ENCODE data around the gene HTRA3. TPM values are rescaled to one million over a fixed set of nuclear protein-coding genes. Genes with fewer than 3 reads are reported as not detected.

Gene HTRA3
- total RNA-seq, 2 donors from 2014 or later = 6.0 to 18.9 TPM

DNA sequence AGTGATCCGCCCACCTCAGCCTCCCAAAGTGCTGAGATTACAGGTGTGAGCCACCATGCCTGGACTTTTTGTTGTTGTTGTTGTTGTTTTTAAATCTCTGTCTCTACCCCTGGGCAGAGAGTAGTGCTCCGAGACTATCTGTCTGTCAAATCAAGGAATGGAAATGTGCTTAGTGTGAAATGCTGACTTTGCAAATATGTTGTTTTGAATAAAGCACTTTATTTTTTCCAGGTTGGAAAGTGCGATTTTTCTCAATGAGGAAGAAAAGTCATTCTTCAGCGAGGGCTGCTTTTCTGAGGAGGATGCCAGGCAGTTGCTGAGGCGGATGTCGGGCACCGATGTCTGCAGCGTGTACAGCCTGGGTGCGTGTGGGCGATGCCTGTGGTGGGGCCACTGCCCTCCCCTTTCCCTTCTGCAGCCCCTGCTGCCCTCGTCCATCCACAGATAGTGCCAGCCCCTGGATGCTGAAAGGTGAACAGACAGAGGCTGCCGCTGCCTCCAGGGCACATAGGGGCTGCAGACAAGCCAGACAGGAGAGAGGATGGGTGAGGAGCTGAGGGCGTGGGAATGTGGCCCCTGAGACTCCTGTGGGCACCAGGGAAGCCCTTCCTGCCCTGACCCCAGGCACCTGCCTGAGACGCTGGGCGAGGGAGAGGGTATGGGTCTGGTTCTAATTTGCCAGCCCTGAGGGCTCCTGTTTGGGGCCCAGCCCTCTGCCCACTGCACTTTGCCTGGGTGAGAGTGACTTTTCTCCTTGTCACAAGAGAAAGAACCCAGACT lies 46.8 kb upstream of the HTRA3 start:
- 96% methylated on average over 15 of the region's 15 CpGs for WGBS
- no peaks in the 10 kb centered on the region for H3K9me3 ChIP-seq
- no peaks in the 10 kb centered on the region for H3K36me3 ChIP-seq
- no peak for DNase-seq (ENCODE audit: low spot score)
- intact Hi-C loops (cut with DNase I) = no loop called here
- H3K27me3 ChIP-seq (replicated peaks; ENCODE audit: insufficient read depth) = no peaks in the 10 kb centered on the region
- H3K4me3 ChIP-seq = no peak overlapping the region
- peaks cover 3% of the 10 kb centered on the region for H3K4me1 ChIP-seq (replicated peaks)
- no peak for TF ChIP-seq POLR2AphosphoS5 (IDR thresholded peaks at IDR 0.05)
- TF ChIP-seq, protein P1, sequence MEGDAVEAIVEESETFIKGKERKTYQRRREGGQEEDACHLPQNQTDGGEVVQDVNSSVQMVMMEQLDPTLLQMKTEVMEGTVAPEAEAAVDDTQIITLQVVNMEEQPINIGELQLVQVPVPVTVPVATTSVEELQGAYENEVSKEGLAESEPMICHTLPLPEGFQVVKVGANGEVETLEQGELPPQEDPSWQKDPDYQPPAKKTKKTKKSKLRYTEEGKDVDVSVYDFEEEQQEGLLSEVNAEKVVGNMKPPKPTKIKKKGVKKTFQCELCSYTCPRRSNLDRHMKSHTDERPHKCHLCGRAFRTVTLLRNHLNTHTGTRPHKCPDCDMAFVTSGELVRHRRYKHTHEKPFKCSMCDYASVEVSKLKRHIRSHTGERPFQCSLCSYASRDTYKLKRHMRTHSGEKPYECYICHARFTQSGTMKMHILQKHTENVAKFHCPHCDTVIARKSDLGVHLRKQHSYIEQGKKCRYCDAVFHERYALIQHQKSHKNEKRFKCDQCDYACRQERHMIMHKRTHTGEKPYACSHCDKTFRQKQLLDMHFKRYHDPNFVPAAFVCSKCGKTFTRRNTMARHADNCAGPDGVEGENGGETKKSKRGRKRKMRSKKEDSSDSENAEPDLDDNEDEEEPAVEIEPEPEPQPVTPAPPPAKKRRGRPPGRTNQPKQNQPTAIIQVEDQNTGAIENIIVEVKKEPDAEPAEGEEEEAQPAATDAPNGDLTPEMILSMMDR (IDR thresholded peaks at IDR 0.05) = no peak
- TF ChIP-seq POLR2A (IDR thresholded peaks at IDR 0.05) = no peak
- no peak overlapping the region for H3K27ac ChIP-seq

DNA sequence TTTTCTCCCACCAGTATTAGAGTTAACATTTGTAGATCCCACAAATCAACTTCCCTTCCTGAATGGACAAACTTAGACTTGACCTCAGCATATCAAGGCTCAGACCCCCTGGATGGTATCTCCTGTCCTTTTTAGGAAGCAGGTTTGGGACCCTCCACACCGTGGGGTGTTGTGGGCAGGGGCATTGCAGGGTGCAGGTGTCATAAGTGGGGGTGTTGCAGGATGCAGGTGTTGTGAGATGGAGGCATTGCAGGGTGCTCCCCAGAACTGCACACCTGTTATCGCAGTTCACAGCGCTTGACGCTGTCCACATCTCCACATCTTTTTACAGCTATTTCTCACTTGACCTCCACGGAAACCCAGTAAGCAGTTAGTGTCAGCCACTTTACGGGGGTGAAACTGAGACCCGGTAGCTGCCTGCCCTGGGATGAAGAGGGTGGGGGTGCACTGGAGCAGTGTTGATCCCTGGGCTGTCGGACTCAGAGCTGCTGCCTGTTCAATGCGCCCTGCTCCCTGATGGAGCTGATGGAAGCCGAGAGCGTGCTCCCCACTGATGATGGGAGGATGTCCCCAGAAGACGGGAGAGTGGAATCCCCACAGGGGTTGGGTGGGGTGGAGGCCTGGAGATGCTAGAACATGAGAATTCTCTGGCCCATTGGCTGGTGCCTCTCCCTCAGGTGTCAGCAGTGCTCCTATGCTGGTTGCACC lies 45.1 kb upstream of the HTRA3 start:
- Histone ChIP-seq H3K27me3 (replicated peaks; ENCODE audit: insufficient read depth) (no peaks in the 10 kb centered on the region), H3K27ac (no peak overlapping the region), H3K9me3 (no peaks in the 10 kb centered on the region), H3K36me3 (no peaks in the 10 kb centered on the region), H3K4me3 (no peak overlapping the region), H3K4me1 (replicated peaks) (peaks cover 7% of the 10 kb centered on the region)
- DNase-seq (ENCODE audit: low spot score) = no peak
- TF ChIP-seq POLR2AphosphoS5 (IDR thresholded peaks at IDR 0.05) (no peak), POLR2A (IDR thresholded peaks at IDR 0.05) (no peak)
- TF ChIP-seq, protein P1 (IDR thresholded peaks at IDR 0.05) = no peak
- WGBS = 89% methylated on average over 12 of the region's 12 CpGs
- intact Hi-C loops (cut with DNase I) = no loop called here

DNA sequence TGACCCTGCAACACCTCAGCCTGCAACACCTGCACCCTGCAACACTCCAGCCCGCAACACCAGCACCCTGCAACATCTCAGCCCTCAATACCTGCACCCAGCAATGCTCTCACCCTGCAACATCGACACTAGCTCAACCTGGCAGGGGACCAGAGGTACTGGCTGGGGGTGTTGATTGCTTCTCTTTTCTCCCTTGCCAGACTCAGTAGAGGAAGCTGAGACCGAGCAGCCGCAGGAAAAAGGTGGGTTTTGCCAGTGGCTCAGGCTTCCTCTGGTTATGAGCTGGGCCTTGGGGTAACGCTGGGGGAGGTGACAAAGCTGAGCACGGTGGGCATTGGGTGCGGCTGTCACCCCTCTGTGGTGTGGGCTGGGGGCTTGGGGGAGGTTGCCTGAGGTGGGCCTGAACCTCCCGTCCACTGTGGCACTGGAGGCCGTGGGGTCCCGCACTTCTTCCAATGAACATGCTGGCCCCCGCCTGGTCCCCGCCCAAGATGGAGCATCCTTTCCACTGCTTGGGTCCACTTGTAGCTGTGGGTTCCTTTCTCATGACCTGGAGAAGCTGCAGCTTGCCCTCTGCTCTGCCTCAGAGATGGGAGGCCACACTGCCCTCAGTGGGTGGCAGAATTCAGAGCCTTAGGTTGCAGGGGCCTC lies 44.5 kb upstream of the HTRA3 start:
- peaks cover 7% of the 10 kb centered on the region for H3K4me1 ChIP-seq (replicated peaks)
- no peak for TF ChIP-seq POLR2AphosphoS5 (IDR thresholded peaks at IDR 0.05)
- TF ChIP-seq, protein P1 (IDR thresholded peaks at IDR 0.05) = no peak
- TF ChIP-seq POLR2A (IDR thresholded peaks at IDR 0.05) = no peak
- no peaks in the 10 kb centered on the region for H3K9me3 ChIP-seq
- H3K36me3 ChIP-seq = no peaks in the 10 kb centered on the region
- WGBS = 83% methylated on average over 12 of the region's 12 CpGs
- H3K27me3 ChIP-seq (replicated peaks; ENCODE audit: insufficient read depth) = no peaks in the 10 kb centered on the region
- no peak for DNase-seq (ENCODE audit: low spot score)
- no peak overlapping the region for H3K27ac ChIP-seq
- H3K4me3 ChIP-seq = no peak overlapping the region
- intact Hi-C loops (cut with DNase I) = no loop called here

DNA sequence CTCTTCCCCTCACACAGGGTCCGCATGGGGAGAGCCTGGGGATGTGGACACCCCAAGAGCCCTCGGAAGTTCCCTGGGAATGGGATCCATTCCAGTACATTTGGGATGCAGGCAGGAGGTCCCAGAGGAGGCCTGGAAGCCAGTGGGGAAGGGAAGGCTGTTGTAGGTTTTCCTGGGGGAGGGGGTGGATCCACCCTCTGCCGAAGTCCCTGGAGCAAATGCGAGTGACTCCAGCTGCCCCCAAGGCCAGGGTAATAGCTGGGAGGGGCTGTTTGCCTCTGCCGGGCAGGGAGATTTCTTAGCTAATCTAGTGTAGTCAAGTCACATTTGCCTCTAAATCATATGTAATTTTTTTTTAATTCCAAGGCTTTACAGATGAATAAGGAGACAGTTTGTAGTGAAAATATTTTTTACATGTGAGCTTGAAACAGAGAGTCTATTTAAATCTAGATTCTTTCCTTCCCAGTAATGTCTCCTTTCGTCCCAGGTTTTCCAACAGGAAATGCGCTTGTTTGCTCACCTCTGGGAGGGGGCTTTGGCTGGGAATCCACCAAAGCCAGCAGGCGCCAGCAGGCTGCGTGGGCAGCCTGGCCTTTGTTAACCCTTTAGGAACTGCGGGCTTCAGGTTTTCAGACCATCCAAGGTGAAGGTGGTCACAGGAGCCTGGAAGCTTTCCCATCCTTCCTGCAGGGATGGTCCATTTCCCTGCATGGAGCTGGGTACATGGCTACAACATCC lies 43.7 kb upstream of the HTRA3 start:
- Histone ChIP-seq H3K4me1 (replicated peaks) (peaks cover 7% of the 10 kb centered on the region), H3K36me3 (no peaks in the 10 kb centered on the region), H3K4me3 (no peak overlapping the region), H3K9me3 (no peaks in the 10 kb centered on the region), H3K27ac (no peak overlapping the region), H3K27me3 (replicated peaks; ENCODE audit: insufficient read depth) (no peaks in the 10 kb centered on the region)
- intact Hi-C loops (cut with DNase I) = no loop called here
- 41% methylated on average over 10 of the region's 10 CpGs for WGBS
- DNase-seq (ENCODE audit: low spot score) = no peak
- no peak for TF ChIP-seq POLR2AphosphoS5 (IDR thresholded peaks at IDR 0.05)
- TF ChIP-seq POLR2A (IDR thresholded peaks at IDR 0.05) = no peak
- TF ChIP-seq, protein P1 (IDR thresholded peaks at IDR 0.05) = no peak
